MG63 (cell line): ENCODE measurements around the gene GCH1. TPM values are rescaled to one million over a fixed set of nuclear protein-coding genes. Genes with fewer than 3 reads are reported as not detected.

Experiments
- DNase-seq: peaks from one replicate; pipeline ENCODE4 v3.0.0-alpha.2; 2020
- H3K27me3 ChIP-seq: fragments of 250-450 bp; sonication (Bioruptor Pico); 2 replicates; pipeline ENCODE4 v1.5.1; 2020; ENCODE audit warnings: mild to moderate bottlenecking, moderate library complexity
- H3K36me3 ChIP-seq: fragments of 250-450 bp; sonication (Bioruptor Pico); 2 replicates; pipeline ENCODE4 v1.5.1; 2020; ENCODE audit warnings: mild to moderate bottlenecking, moderate library complexity
- H3K4me3 ChIP-seq: fragments of 250-450 bp; sonication (Bioruptor Pico); 2 replicates; pipeline ENCODE4 v1.5.1; 2020; ENCODE audit warnings: mild to moderate bottlenecking, moderate library complexity
- H3K9me3 ChIP-seq: fragments of 250-450 bp; sonication (Bioruptor Pico); 2 replicates; pipeline ENCODE4 v1.5.1; 2020; ENCODE audit warnings: mild to moderate bottlenecking, moderate library complexity
- total RNA-seq: library from RNA; depleted of rRNA; stranded (reverse); fragments of >200 nt; shearing (Covaris generic); gene quantifications from 2 replicates; pipeline ENCODE4 v1.2.3, GENCODE V29; 2014; ENCODE audit warnings: low replicate concordance

GCH1 gene
- total RNA-seq, 1 experiment from 2014 or later, result 1.1 TPM

DNA sequence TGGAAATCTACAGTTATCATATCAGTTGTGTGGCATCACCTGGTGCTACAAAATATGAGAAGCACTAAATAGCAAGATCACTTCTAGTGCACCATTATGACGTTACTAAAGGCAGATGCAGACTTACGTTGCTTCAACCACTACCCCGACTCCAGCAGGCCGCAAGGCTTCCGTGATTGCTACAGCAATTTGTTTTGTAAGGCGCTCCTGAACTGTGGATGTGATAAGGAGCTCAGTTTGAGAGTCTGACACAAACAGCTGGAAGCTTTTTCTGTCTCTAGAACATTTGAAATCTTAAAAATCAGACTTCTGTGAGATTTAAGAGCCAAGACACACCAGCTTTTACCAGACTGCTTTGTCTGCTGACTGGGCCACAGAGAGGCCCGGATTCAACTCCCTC is 57.0 kb downstream of the GCH1 start:
- H3K4me3 ChIP-seq, result no peak overlapping the region
- H3K36me3 ChIP-seq, result no peaks in the 10 kb centered on the region
- H3K9me3 ChIP-seq, result no peaks in the 10 kb centered on the region
- DNase-seq, result no peak
- no peaks in the 10 kb centered on the region for H3K27me3 ChIP-seq

DNA sequence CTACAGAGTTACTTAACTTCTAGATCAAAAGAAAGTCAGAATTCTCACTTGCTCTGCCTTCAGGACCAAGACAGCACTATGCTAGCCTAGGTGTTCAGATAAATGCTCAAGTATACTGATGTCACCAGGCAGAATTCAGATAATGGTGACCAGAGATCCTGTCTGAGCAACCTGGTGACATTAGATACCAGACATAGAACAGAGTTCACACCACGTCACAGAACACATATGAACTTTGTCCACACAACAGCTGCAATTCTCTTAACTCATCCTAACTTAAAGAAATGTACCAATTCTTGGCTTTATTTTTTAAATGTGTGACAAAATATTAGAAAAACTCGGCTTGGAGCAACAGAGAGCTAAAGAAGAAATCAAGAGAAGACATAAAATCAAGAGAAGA is 58.1 kb downstream of the GCH1 start:
- no peak for DNase-seq
- Histone ChIP-seq H3K9me3 (no peaks in the 10 kb centered on the region), H3K4me3 (no peak overlapping the region), H3K36me3 (no peaks in the 10 kb centered on the region), H3K27me3 (no peaks in the 10 kb centered on the region)

DNA sequence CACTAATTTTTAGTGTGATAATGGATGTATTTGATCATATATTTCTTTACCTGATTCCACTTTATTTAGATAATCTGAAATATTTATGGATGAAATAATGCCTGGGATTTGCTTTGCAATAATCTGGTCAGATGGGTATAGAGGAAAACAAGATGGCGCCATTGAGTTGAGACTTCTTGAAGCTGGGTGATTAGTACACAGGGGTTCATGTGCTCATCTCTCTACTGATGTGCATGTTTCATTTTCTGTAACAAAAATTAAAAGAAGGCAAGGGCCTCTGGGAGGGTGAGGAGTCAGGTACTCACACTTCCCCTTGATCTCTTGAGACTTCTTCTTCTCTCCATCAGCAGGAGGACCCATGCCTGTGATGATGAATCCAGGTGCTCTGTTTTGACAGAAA is 61.8 kb downstream of the GCH1 start:
- no peak for DNase-seq

DNA sequence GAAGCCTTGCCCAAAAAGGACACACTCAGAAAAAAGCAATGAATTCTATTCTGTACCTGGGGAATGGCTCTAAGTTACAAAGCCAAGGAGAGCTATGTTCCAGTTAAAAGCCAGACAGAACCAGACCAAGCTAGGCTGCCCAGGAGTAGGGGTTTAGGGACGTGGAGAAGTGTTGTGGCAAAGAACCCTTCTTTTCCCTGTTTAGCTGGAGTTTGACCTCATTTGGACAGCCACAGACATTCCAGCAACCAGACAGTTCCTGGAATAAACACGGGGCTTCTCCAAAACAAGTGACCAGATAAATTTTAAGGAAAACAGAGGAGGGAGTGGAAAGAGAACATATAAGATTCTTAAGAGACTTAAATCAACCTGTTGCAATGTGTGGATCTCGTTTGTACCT is 62.3 kb downstream of the GCH1 start:
- Histone ChIP-seq H3K4me3 (no peak overlapping the region), H3K36me3 (no peaks in the 10 kb centered on the region), H3K9me3 (no peaks in the 10 kb centered on the region), H3K27me3 (no peaks in the 10 kb centered on the region)
- no peak for DNase-seq

More for the DNA sequence above, 61.8 kb downstream of the GCH1 start:
- Histone ChIP-seq H3K9me3 (no peaks in the 10 kb centered on the region), H3K27me3 (no peaks in the 10 kb centered on the region), H3K36me3 (no peaks in the 10 kb centered on the region), H3K4me3 (no peak overlapping the region)

DNA sequence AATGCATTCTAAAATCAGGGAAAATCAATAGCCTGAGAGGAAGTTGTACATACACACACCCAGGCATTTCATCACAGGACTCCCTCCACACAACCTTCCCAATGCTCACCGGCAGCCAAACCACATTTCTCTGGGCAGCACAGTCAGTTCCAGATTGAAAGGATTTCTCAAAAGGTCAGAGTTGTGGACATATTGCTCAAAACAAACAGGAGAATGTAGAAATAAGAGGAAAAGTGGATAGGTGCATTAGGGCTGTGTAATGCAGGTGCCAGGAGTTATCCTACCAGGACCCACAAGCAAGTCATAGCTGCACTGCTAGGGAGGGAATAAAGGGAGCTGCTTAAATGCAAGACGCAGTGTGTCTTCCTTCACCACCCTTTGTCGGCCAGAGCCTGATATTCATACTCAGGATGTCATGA is 62.9 kb downstream of the GCH1 start:
- DNase-seq, result no peak
- H3K9me3 ChIP-seq, result no peaks in the 10 kb centered on the region
- no peaks in the 10 kb centered on the region for H3K27me3 ChIP-seq
- no peaks in the 10 kb centered on the region for H3K36me3 ChIP-seq
- no peak overlapping the region for H3K4me3 ChIP-seq

DNA sequence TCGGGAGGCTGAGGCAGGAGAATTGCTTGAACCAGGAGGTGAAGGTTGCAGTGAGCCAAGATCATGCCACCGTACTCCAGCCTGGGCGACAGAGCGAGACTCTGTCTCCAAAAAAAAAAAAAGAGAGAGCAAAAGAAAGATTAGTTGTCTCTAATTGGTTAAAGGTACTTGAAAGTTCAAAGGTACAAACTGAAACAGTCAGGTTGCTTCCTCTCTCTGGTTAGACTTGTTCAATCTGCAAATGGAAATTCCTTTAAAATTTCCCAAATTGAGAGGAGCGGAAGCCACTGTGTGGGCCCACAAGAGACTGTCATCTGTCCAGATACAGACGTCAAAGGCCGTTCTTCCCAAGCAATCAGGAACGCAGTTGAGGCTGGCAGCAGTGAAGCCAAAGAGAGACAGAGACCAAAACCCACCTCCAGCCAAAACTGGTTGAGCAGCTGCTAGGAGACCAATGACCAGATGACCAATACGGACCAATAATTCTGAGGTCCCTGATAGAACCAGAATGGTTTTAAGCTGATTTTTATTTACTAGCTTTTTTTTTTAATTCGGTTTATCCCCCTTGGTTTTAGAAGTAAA is 63.6 kb downstream of the GCH1 start:
- no peaks in the 10 kb centered on the region for H3K27me3 ChIP-seq
- H3K4me3 ChIP-seq, result no peak overlapping the region
- no peak for DNase-seq
- H3K9me3 ChIP-seq, result no peaks in the 10 kb centered on the region
- H3K36me3 ChIP-seq, result no peaks in the 10 kb centered on the region

DNA sequence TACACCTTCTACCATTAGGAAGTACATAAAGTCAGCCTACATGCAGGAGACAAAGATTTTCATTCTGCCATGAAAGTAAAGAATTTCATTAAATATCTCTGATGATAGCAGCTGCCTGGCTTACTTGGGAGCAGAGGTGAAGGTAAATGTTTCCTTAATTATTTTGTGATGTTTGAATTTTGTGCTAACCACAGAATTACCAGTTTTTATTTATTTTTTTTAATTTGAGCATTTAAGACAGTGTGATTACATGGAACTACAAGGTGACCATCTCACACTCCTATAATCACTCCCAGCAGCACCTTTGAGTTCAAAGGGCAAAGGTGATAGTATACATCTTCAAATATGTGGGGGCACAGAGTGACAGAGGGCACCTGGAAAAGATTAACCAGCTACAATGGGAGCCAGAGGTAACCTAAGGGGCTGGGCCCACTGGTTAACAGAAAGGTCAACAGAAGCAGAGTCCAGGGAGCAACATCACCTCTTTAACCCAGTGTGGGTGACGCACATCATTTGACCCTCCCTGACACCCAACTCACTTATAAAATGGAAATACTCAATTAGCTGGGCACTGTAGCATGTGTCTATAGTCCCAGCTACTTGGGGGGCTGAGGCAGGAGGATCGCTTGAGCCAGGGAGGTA is 65.0 kb downstream of the GCH1 start:
- Histone ChIP-seq H3K4me3 (no peak overlapping the region), H3K36me3 (no peaks in the 10 kb centered on the region), H3K27me3 (no peaks in the 10 kb centered on the region), H3K9me3 (no peaks in the 10 kb centered on the region)
- no peak for DNase-seq

DNA sequence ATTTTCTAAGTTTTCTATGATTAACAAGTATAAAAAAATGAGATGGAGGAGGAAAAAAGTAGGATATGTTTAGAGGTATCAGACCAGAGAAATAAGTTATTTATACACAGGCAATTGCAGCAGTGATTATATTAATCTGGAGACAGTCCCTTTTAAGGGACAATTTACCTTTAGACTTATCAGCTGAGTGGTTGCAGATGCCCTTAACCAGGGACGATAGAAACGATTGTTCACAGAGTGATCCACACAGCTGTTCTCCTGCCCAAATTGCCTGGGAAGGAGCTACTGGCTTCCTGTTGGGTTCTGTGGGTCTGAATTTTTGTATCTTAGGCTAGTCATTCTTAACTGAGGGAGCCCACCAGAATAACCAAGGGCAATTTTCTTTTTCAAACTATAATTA is 66.4 kb downstream of the GCH1 start:
- no peaks in the 10 kb centered on the region for H3K36me3 ChIP-seq
- no peaks in the 10 kb centered on the region for H3K9me3 ChIP-seq
- H3K27me3 ChIP-seq, result no peaks in the 10 kb centered on the region
- no peak overlapping the region for H3K4me3 ChIP-seq
- DNase-seq, result no peak

DNA sequence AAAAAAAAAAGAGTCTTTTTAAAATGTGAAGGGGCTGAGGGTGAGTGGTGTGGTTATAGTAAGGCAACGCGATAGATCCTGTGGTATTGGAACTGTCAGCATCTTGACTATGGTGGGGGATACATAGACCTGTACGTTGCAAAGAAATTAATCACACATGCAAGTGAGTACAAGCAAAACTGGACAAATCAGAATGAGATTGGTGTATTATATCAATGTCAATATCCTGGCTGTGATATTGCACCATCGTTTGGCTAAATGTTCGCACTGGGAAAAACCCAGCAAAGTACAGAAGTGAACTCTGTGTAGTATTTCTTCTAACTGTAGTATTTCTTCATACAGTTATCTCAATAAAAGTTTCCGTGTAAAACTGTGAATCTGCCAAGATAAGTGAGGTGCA is 67.9 kb downstream of the GCH1 start:
- Histone ChIP-seq H3K9me3 (no peaks in the 10 kb centered on the region), H3K36me3 (no peaks in the 10 kb centered on the region), H3K27me3 (no peaks in the 10 kb centered on the region), H3K4me3 (no peak overlapping the region)
- no peak for DNase-seq

DNA sequence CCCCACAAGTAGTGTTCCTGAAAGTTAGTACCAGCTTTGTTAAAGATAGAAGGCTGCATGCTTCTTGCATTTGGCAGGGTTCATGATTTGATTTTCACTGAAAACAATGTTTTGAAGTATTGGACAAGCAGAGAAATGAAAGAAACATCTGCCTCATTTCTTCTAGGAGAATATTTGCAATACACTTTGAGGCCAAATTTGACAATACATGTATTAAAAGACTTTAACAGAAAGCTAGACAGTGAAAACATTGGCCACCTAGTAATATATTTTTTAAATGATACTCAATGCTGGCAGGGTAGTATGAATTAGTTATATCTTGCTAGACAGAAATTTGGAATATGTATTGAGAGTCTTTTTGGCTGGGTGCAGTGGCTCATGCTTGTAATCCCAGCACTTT is 68.5 kb downstream of the GCH1 start:
- DNase-seq, result no peak
- no peak overlapping the region for H3K4me3 ChIP-seq

DNA sequence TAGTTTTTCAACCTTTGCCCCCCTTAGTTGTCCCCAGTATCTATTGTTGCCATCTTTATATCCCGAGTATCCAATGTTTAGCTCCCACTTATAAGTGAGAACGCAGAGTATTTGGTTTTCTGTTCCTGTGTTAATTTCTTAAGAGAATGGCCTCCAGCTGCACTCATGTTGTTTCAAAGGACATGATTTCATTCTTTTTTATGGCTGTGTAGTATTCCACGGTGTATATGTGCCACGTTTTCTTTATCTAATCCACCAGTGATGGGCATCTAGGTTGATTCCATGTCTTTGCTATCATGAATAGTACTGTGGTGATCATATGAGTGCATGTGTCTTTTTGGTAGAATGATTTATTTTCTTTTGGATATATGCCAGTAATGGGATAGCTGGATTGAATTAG is 72.0 kb downstream of the GCH1 start:
- no peaks in the 10 kb centered on the region for H3K27me3 ChIP-seq
- no peak for DNase-seq

More for the DNA sequence above, 68.5 kb downstream of the GCH1 start:
- no peaks in the 10 kb centered on the region for H3K27me3 ChIP-seq
- H3K9me3 ChIP-seq, result no peaks in the 10 kb centered on the region
- H3K36me3 ChIP-seq, result no peaks in the 10 kb centered on the region

DNA sequence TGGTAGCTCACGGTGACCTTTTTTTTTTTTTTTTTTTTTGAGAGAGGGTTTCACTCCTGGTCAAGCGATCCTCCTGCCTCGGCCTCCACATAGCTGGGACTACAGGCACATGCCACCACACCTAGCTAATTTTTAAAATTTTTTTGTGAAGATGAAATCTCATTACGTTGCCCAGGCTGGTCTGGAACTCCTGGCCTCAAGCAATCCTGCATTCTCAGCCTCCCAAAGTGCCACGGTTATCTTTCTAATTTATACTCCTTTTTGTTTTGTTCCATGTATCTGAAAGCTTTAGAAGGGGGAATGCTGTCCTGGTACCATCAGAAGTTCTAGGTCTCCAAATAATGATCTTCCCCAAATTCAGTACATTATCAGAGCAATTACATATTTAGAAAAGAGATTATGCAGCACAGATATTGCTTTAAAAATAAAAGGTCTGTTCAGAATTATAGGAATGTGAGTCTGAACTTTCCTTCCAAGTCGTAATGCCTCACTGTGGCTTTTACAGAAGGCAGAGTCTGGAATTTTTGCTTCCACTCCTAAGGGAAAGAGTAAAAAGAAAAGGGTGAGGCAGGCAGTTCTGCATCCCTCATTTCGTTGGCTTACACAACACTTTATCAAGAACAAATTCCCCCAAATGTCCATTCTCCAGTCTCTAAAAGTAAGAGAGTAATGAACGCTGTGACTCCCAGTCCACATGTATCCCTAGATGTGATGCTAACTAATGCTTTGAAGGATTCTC is 73.0 kb downstream of the GCH1 start:
- Histone ChIP-seq H3K4me3 (no peak overlapping the region), H3K36me3 (no peaks in the 10 kb centered on the region), H3K27me3 (no peaks in the 10 kb centered on the region), H3K9me3 (no peaks in the 10 kb centered on the region)
- no peak for DNase-seq

More for the DNA sequence above, 72.0 kb downstream of the GCH1 start:
- no peaks in the 10 kb centered on the region for H3K36me3 ChIP-seq
- H3K9me3 ChIP-seq, result no peaks in the 10 kb centered on the region
- H3K4me3 ChIP-seq, result no peak overlapping the region

DNA sequence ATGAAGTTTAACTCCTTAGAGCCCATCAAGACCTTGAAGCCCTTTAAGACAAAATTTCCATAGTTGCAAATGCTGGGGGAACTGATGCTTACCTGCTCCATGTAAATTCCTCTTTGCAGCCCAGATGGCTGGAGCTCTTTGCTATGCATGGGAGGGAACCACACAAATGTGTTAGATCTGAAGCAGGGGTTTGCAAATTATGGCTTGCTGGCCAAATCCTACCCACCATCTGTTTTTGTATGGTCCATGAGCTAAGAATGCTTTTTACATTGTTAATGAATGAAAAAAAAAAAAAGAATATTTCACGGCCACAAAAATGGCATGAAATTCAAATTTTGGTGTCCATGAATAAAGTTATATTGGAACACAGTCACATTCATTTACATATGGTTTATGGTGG is 74.6 kb downstream of the GCH1 start:
- Histone ChIP-seq H3K9me3 (no peaks in the 10 kb centered on the region), H3K27me3 (no peaks in the 10 kb centered on the region), H3K36me3 (no peaks in the 10 kb centered on the region), H3K4me3 (no peak overlapping the region)
- DNase-seq, result no peak

DNA sequence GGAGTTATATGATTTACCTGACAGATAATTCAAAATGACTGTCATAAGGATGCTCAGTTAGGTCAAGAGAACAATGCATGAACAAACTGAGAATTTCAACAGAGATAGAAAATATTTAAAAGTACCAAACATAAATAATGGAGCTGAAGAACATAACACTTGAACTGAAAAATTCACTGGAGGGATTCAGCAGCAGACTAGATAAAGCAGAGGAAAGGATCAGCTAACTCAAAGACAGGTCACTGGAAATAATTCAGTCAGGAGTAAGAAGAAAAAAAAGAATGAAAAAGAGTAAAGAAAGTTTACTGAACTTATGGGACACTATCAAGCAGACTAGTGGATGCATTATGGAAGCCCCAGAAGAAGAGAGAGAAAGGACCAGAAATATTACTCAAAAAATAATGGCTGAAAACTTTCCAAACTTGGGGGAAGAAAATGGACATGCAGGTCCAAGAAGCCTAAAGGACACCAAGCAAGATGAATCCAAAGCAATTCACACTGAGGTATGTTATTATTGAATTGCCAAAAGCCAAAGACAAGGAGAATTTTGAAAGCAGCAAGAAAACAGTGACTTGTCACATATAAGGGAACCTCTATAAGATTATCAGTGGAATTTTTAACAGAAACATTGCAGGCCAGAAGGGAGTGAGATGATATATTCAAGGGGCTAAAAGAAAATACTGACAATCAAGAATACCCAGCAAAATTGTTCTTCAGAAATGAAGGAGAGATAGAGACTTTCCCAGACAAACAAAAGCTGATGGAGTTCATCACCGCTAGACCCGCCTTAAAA is 78.7 kb downstream of the GCH1 start:
- H3K9me3 ChIP-seq, result no peaks in the 10 kb centered on the region
- H3K36me3 ChIP-seq, result no peaks in the 10 kb centered on the region
- no peak for DNase-seq
- H3K4me3 ChIP-seq, result no peak overlapping the region
- H3K27me3 ChIP-seq, result no peaks in the 10 kb centered on the region

DNA sequence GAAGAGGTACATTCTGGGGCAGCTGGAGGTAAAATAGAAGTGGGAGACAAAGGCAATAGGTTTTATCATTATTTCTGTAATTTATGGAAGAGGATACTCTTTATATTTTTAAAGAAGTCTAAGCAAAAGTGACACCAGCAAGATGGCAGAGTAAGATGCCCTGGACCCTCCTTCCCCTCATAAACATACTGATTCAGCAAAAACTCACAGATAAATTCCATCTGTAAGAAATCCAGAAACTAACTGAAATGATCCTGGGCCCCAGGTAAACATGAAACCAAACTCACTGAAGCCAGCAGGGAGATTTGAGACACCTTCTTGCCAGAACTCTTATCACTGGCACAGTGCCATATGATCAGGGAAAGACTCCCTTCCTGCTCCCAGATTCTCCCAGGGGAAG is 79.9 kb downstream of the GCH1 start:
- no peak for DNase-seq
- Histone ChIP-seq H3K27me3 (no peaks in the 10 kb centered on the region), H3K36me3 (no peaks in the 10 kb centered on the region), H3K4me3 (no peak overlapping the region), H3K9me3 (no peaks in the 10 kb centered on the region)

DNA sequence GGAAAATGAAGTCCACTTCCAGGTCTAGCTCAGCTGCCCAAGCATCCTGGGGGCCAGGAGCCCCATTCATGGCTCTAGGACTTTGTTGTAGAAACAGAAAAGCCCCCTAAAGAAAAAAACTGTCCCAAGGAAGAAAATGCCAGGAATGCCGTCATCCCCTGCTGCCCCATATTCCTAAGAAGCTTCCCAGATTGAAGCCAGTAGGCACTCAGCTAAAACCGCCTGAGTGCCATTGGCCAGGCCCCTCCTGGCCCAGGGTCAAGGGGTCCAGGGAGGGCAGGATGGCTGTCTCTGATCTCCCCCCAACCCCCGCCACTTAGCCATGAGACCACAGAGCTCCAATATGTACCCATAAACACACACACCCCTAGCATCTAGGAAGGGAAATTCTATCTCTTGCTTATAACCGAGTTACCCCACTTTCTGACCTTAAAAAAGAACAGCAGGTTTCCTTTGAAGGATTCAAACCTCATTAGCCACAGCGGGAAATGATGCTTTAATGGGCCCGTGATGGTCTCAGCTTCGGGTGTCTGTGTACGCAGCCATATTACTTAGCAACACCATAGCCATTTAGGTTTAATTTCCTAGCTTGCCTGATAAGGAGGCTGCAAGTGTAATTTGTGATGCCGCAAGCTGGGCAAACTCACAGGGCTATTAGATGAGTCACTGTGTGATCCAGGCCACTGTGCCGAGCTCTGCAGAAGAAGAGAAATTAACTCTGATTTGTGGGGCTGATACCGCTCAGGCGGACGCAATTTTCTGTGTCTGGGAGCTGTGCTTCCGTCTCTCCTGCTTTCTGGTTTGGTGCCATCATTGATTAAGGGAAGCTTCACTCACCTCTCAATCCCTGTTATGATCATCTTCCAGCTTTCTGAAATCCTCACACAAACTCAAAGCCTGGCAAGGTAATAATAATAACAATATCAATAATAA is 84.2 kb downstream of the GCH1 start:
- no peaks in the 10 kb centered on the region for H3K36me3 ChIP-seq
- no peaks in the 10 kb centered on the region for H3K27me3 ChIP-seq
- no peak overlapping the region for H3K4me3 ChIP-seq
- peak; percentile 67 for DNase-seq
- no peaks in the 10 kb centered on the region for H3K9me3 ChIP-seq
